Smooth muscle cell (in vitro differentiated cells): ENCODE measurements around the gene FBXO44. TPM values are rescaled to one million over a fixed set of nuclear protein-coding genes. Genes with fewer than 3 reads are reported as not detected.

Experiments
- DNase-seq: peaks from one replicate; lab custom pipeline; 2025; ENCODE audit not compliant: unreplicated experiment; lab: John Stamatoyannopoulos, UW
- H2AFZ ChIP-seq: fragments of 200-600 bp; sonication (generic); 2 replicates; pipeline ENCODE4 v1.6.0; 2016; ENCODE audit warnings: antibody characterized with exemption, low read depth, mild to moderate bottlenecking
- H3F3A ChIP-seq: fragments of 200-600 bp; sonication (generic); 2 replicates; pipeline ENCODE4 v1.6.0; 2017; ENCODE audit warnings: antibody characterized with exemption, low read depth
- H3K27ac ChIP-seq: fragments of 200-600 bp; sonication (generic); 2 replicates; pipeline ENCODE4 v1.5.1; 2016; ENCODE audit warnings: low read depth, mild to moderate bottlenecking
- H3K27me3 ChIP-seq: fragments of 200-600 bp; sonication (generic); 2 replicates; pipeline ENCODE4 v1.6.1; 2016; ENCODE audit warnings: low read depth, mild to moderate bottlenecking
- H3K36me3 ChIP-seq: fragments of 200-600 bp; sonication (generic); 2 replicates; pipeline ENCODE4 v1.5.1; 2016; ENCODE audit warnings: low read depth
- H3K4me1 ChIP-seq: fragments of 200-600 bp; sonication (generic); 2 replicates; pipeline ENCODE4 v1.5.1; 2016; ENCODE audit warnings: low read depth
- H3K4me2 ChIP-seq: fragments of 200-600 bp; sonication (generic); 2 replicates; pipeline ENCODE4 v1.6.0; 2016; ENCODE audit warnings: mild to moderate bottlenecking
- H3K4me3 ChIP-seq: fragments of 200-600 bp; sonication (generic); 2 replicates; pipeline ENCODE4 v1.5.1; 2016; ENCODE audit warnings: mild to moderate bottlenecking
- H3K79me2 ChIP-seq: fragments of 200-600 bp; sonication (generic); 2 replicates; pipeline ENCODE4 v1.6.0; 2016; ENCODE audit warnings: low read depth, mild to moderate bottlenecking
- H3K9ac ChIP-seq: fragments of 200-600 bp; sonication (generic); 2 replicates; pipeline ENCODE4 v1.6.0; 2016; ENCODE audit warnings: low read depth
- H3K9me3 ChIP-seq: fragments of 200-600 bp; sonication (generic); replicated peaks from 2 replicates; pipeline ENCODE4 v1.5.1; 2016; ENCODE audit warnings: low read depth
- H4K20me1 ChIP-seq: fragments of 200-600 bp; sonication (generic); 2 replicates; pipeline ENCODE4 v1.6.0; 2016; ENCODE audit warnings: low read depth
- WGBS: methylation state at CpG from one replicate; pipeline ENCODE4 v1.1.7; 2016; ENCODE audit warnings: low lambda C conversion rate; 5-methylcytosine and 5-hydroxymethylcytosine counted together
- polyA plus RNA-seq: library from polyadenylated mRNA; unstranded; fragments of >200 nt; fragmentation: Nextera tagmentation; extraction: Ambion mirVana; gene quantifications from 2 replicates; pipeline ENCODE4 v1.2.1, GENCODE V29; 2016
- total RNA-seq: library from RNA; depleted of rRNA; stranded (reverse); fragments of >200 nt; gene quantifications from 2 replicates; pipeline ENCODE4 v1.2.3, GENCODE V29; 2014
- TF ChIP-seq, protein P1 (sequence below): fragments of 200-600 bp; sonication (generic); IDR thresholded peaks from 2 replicates; pipeline ENCODE4 v1.5.1; 2017; ENCODE audit warnings: borderline replicate concordance, mild to moderate bottlenecking, antibody characterized with exemption; ENCODE audit not compliant: insufficient read depth, poor library complexity, severe bottlenecking

FBXO44 gene
- total and polyA plus RNA-seq, 2 experiments from 2014 or later = 9.0 to 16.2 TPM

GRCh38 chr1:11675325-11675724 lies 20.6 kb downstream of the FBXO44 start:
- Histone ChIP-seq H3K4me3 (no peak overlapping the region), H4K20me1 (no peaks in the 10 kb centered on the region), H3K27me3 (no peaks in the 10 kb centered on the region), H3K9ac (no peak overlapping the region), H3K27ac (no peak overlapping the region), H3K4me1 (no peaks in the 10 kb centered on the region), H2AFZ (no peak overlapping the region), H3F3A (no peaks in the 10 kb centered on the region), H3K4me2 (no peak overlapping the region), H3K79me2 (no peaks in the 10 kb centered on the region), H3K9me3 (no peaks in the 10 kb centered on the region), H3K36me3 (no peaks in the 10 kb centered on the region)
- no peak for DNase-seq
- WGBS = 96% methylated on average over 10 of the region's 10 CpGs
- TF ChIP-seq, protein P1, sequence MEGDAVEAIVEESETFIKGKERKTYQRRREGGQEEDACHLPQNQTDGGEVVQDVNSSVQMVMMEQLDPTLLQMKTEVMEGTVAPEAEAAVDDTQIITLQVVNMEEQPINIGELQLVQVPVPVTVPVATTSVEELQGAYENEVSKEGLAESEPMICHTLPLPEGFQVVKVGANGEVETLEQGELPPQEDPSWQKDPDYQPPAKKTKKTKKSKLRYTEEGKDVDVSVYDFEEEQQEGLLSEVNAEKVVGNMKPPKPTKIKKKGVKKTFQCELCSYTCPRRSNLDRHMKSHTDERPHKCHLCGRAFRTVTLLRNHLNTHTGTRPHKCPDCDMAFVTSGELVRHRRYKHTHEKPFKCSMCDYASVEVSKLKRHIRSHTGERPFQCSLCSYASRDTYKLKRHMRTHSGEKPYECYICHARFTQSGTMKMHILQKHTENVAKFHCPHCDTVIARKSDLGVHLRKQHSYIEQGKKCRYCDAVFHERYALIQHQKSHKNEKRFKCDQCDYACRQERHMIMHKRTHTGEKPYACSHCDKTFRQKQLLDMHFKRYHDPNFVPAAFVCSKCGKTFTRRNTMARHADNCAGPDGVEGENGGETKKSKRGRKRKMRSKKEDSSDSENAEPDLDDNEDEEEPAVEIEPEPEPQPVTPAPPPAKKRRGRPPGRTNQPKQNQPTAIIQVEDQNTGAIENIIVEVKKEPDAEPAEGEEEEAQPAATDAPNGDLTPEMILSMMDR = no peak

GRCh38 chr1:11676386-11677103 lies 21.9 kb downstream of the FBXO44 start:
- no peaks in the 10 kb centered on the region for H3K27me3 ChIP-seq
- no peak for DNase-seq
- no peaks in the 10 kb centered on the region for H3K79me2 ChIP-seq
- no peaks in the 10 kb centered on the region for H3F3A ChIP-seq
- H3K4me1 ChIP-seq = peaks cover under 1% of the 10 kb centered on the region
- WGBS = 92% methylated on average over 10 of the region's 10 CpGs
- no peak overlapping the region for H3K27ac ChIP-seq
- H3K9me3 ChIP-seq = no peaks in the 10 kb centered on the region
- no peaks in the 10 kb centered on the region for H4K20me1 ChIP-seq
- H3K4me2 ChIP-seq = no peak overlapping the region
- TF ChIP-seq, protein P1 = no peak
- H3K36me3 ChIP-seq = no peaks in the 10 kb centered on the region
- H3K9ac ChIP-seq = no peak overlapping the region
- H2AFZ ChIP-seq = no peak overlapping the region
- H3K4me3 ChIP-seq = no peak overlapping the region

GRCh38 chr1:11678442-11678841 lies 23.8 kb downstream of the FBXO44 start:
- Histone ChIP-seq H2AFZ (no peak overlapping the region), H3K4me2 (no peak overlapping the region), H3K79me2 (no peaks in the 10 kb centered on the region), H3K4me1 (peaks cover 14% of the 10 kb centered on the region), H3K27me3 (no peaks in the 10 kb centered on the region), H3K27ac (no peak overlapping the region), H3F3A (no peaks in the 10 kb centered on the region), H3K36me3 (no peaks in the 10 kb centered on the region), H3K9ac (no peak overlapping the region), H4K20me1 (no peaks in the 10 kb centered on the region), H3K9me3 (no peaks in the 10 kb centered on the region), H3K4me3 (no peak overlapping the region)
- 98% methylated on average over 2 of the region's 2 CpGs for WGBS
- TF ChIP-seq, protein P1 = no peak
- no peak for DNase-seq
